GM18909 (cell line): ENCODE results near the gene MSI2.

Experiments used
- ATAC-seq: cut with Tn5 transposase; IDR thresholded peaks from one replicate; pipeline ENCODE4 v1.9.1; 2021; ENCODE audit warnings: mild to moderate bottlenecking; ENCODE audit not compliant: unreplicated experiment, poor library complexity

Gene MSI2

GRCh38 chr17:57679906-57680695 is 423.8 kb downstream of the MSI2 start:
- ATAC-seq, result no peak

GRCh38 chr17:57682701-57683100 is 426.4 kb downstream of the MSI2 start:
- ATAC-seq, result no peak

- no peak for ATAC-seq
These were observed 428.6 kb downstream of the MSI2 start for GRCh38 chr17:57684711-57685498.

GRCh38 chr17:57685499-57686132 is 429.3 kb downstream of the MSI2 start:
- no peak for ATAC-seq

- no peak for ATAC-seq
These were observed 431.3 kb downstream of the MSI2 start for GRCh38 chr17:57687642-57688041.

GRCh38 chr17:57689254-57689653 is 432.9 kb downstream of the MSI2 start:
- no peak for ATAC-seq

- no peak for ATAC-seq
These were observed 435.6 kb downstream of the MSI2 start for GRCh38 chr17:57691939-57692338.

- no peak for ATAC-seq
These were observed 436.4 kb downstream of the MSI2 start for GRCh38 chr17:57692770-57693169.

- ATAC-seq, result no peak
These were observed 437.7 kb downstream of the MSI2 start for GRCh38 chr17:57694051-57694450.

- ATAC-seq, result no peak
These were observed 439.7 kb downstream of the MSI2 start for GRCh38 chr17:57696050-57696449.

- no peak for ATAC-seq
These were observed 440.9 kb downstream of the MSI2 start for GRCh38 chr17:57697197-57697596.

GRCh38 chr17:57697891-57698711 is 441.8 kb downstream of the MSI2 start:
- no peak for ATAC-seq

GRCh38 chr17:57699751-57700219 is 443.5 kb downstream of the MSI2 start:
- no peak for ATAC-seq

- no peak for ATAC-seq
These were observed 444.8 kb downstream of the MSI2 start for GRCh38 chr17:57701124-57701523.

- ATAC-seq, result no peak
These were observed 446.9 kb downstream of the MSI2 start for GRCh38 chr17:57703273-57703672.

GRCh38 chr17:57704448-57704847 is 448.1 kb downstream of the MSI2 start:
- no peak for ATAC-seq

- ATAC-seq, result no peak
These were observed 449.8 kb downstream of the MSI2 start for GRCh38 chr17:57705921-57706695.

GRCh38 chr17:57706761-57707160 is 450.4 kb downstream of the MSI2 start:
- no peak for ATAC-seq

- ATAC-seq, result no peak
These were observed 451.6 kb downstream of the MSI2 start for GRCh38 chr17:57707892-57708291.
